Measurements from ENCODE around the gene C20orf96.

The C20orf96 gene

DNA sequence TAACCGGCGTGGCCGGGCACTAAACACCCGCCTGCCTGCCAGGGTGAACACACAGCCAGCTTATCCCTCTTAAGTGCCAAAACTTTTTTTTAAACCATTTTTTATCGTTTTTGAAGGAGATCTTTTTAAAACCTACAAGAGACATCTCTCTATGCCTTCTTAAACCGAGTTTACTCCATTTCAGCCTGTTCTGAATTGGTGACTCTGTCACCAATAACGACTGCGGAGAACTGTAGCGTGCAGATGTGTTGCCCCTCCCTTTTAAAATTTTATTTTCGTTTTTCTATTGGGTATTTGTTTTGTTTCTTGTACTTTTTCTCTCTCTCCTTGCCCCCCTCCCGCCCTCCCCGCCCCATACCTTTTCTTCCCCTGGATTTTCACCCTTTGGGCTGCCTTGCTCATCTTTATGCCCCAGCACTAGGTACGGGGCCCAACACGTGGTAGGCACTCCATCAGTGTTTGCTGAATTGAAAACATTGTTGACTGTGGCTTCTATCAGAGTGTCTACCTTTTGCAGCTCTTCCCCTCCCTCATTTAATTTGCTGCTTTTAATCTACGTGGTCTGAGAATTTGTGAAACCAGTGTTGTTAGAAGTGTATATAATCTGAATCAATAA is 8.3 kb upstream of the C20orf96 start:
- POLR2A ChIA-PET = interaction anchor here (0.7 to 4.1 kb wide), 3 partner anchors 11 to 31 kb away, joined by 3 to 25 read pairs (median 17); partner anchors contain the start of gene SOX12
- peak overlapping the region; percentile 98 for H3K4me3 ChIP-seq (ENCODE audit: low read depth, low read length)
- TF ChIP-seq, protein P1, sequence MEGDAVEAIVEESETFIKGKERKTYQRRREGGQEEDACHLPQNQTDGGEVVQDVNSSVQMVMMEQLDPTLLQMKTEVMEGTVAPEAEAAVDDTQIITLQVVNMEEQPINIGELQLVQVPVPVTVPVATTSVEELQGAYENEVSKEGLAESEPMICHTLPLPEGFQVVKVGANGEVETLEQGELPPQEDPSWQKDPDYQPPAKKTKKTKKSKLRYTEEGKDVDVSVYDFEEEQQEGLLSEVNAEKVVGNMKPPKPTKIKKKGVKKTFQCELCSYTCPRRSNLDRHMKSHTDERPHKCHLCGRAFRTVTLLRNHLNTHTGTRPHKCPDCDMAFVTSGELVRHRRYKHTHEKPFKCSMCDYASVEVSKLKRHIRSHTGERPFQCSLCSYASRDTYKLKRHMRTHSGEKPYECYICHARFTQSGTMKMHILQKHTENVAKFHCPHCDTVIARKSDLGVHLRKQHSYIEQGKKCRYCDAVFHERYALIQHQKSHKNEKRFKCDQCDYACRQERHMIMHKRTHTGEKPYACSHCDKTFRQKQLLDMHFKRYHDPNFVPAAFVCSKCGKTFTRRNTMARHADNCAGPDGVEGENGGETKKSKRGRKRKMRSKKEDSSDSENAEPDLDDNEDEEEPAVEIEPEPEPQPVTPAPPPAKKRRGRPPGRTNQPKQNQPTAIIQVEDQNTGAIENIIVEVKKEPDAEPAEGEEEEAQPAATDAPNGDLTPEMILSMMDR (IDR thresholded peaks at IDR 0.05; ENCODE audit: insufficient read depth, low read length, missing control alignments) = no peak
- CTCF ChIA-PET = interaction anchor here (3.1 to 5.2 kb wide), 2 partner anchors 10 to 32 kb away, joined by 11 to 33 read pairs; no protein-coding TSS in a partner anchor
- no peak for DNase-seq (ENCODE audit: low read depth, low spot score)

DNA sequence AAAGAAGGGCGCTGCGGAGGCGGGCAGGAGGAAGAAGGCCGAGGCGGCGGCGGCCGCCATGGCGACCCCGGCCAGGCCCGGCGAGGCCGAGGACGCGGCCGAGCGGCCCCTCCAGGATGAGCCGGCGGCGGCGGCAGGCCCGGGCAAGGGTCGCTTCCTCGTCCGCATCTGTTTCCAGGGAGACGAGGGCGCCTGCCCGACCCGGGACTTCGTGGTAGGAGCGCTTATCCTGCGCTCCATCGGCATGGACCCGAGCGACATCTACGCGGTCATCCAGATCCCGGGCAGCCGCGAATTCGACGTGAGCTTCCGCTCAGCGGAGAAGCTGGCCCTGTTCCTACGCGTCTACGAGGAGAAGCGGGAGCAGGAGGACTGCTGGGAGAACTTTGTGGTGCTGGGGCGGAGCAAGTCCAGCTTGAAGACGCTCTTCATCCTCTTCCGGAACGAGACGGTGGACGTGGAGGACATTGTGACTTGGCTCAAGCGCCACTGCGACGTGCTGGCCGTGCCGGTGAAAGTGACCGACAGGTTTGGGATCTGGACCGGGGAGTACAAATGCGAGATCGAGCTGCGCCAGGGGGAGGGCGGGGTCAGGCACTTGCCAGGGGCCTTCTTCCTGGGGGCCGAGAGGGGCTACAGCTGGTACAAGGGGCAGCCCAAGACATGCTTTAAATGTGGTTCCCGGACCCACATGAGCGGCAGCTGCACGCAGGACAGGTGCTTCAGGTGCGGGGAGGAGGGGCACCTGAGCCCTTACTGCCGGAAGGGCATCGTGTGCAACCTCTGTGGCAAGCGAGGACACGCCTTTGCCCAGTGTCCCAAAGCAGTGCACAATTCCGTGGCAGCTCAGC is 7.6 kb upstream of the C20orf96 start:
- TF ChIP-seq, protein P1 (IDR thresholded peaks at IDR 0.05; ENCODE audit: insufficient read depth, low read length, missing control alignments) = no peak
- H3K4me3 ChIP-seq (ENCODE audit: low read depth, low read length) = peak overlapping the region; percentile 98
- DNase-seq (ENCODE audit: low read depth, low spot score) = no peak
- CTCF ChIA-PET = interaction anchor here (3.1 to 5.2 kb wide), 2 partner anchors 11 to 33 kb away, joined by 11 to 33 read pairs; no protein-coding TSS in a partner anchor
- POLR2A ChIA-PET = interaction anchor here (0.7 to 4.1 kb wide), 3 partner anchors 11 to 32 kb away, joined by 3 to 25 read pairs (median 17); partner anchors contain the start of gene SOX12

DNA sequence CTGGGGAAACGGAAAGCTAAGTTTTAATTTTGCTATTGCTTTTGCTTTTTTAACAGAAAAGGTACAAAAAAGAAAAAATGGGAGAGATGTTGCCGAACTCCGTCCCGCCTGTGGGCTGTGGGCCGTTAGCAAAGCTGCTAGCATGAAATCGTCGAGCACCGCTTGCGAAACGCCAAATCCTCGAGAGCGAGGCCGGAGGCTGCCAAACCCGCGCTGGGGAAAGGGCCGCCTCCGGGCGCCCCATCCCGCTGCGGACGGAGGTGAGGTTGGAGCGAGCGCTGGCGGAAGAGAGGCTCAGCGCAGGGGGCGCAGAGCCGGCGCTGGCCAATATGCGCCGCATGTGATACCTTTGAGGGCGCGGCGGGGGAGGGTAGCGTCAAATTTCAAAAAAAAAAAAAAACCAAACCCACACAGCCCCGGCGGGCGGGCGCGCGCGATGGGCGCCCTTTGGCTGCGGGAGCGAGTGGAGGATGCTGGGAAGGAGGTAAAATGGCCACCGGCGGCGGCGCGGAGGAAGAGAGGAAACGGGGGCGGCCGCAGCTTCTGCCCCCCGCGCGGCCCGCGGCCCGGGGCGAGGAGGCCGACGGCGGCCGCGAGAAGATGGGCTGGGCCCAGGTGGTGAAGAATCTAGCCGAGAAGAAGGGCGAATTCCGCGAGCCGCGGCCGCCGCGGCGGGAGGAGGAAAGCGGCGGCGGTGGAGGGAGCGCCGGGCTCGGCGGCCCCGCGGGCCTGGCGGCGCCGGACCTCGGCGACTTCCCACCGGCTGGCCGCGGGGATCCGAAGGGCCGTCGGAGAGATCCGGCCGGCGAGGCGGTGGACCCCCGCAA is 6.8 kb upstream of the C20orf96 start, which contains the start of gene ZCCHC3:
Gene ZCCHC3, plus strand, starts transcription at position 473 of the 827 bp plus-strand sequence. Its CDS starts 17 bp downstream, at position 490.
- ChIA-PET POLR2A (interaction anchor here (1.8 to 4.1 kb wide), 2 partner anchors 12 to 28 kb away, joined by 17 to 25 read pairs; partner anchors contain the start of gene SOX12), CTCF (interaction anchor here (1.0 to 5.2 kb wide), 4 partner anchors 12 to 32 kb away, joined by 5 to 33 read pairs (median 10); no protein-coding TSS in a partner anchor)
- peak within 1 kb of the TSS; percentile 98 for H3K4me3 ChIP-seq (ENCODE audit: low read depth, low read length)
- DNase-seq (ENCODE audit: low read depth, low spot score) = peak; percentile 63
- TF ChIP-seq, protein P1 (IDR thresholded peaks at IDR 0.05; ENCODE audit: insufficient read depth, low read length, missing control alignments) = peak; percentile 30

DNA sequence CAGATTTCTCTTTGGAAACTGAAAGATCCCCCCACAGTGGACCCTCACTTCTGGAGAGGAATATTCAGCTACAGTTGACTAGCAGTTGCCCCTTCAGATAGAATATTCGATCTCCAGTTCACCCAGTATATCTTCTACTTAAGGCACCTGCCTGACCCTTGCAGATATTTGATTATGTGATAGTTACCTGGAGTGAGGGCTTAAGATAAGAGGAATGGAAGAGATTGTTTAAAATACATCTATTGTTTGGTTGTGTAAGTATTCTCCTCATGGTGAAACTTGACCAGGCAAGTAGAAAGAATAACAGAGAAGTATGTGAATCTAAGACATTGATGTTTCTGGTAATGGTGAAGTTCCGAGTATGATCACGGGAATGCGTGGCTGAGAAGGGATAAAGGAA is 5.3 kb upstream of the C20orf96 start:
- POLR2A ChIA-PET = no interaction called here
- no peak for DNase-seq (ENCODE audit: low read depth, low spot score)
- CTCF ChIA-PET = interaction anchor here (2.2 to 2.5 kb wide), 2 partner anchors 29 to 34 kb away, joined by 7 to 12 read pairs; no protein-coding TSS in a partner anchor
- TF ChIP-seq, protein P1 (IDR thresholded peaks at IDR 0.05; ENCODE audit: insufficient read depth, low read length, missing control alignments) = no peak
- H3K4me3 ChIP-seq (ENCODE audit: low read depth, low read length) = no peak overlapping the region

DNA sequence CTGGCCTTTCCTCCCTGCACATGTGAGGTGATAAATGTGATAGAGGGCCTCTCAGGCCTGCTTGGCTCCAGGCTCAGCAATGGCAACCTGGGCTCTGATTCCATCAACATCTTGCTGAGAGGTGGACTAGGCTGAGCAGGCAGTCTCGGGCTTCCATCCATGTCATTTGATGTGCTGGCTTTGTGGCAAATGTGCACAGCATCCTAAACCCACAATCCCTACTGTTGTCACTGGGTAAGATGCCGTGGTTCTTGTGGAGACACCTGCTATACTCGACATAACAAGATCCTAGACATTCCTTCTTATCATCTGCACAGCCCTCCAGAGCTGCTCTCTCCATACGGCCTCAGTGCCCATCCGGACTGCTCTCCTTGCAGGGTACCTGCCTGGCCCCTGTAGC is 4.1 kb upstream of the C20orf96 start:
- ChIA-PET CTCF (no interaction called here), POLR2A (no interaction called here)
- TF ChIP-seq, protein P1 (IDR thresholded peaks at IDR 0.05; ENCODE audit: insufficient read depth, low read length, missing control alignments) = no peak

More for the DNA sequence above, 4.1 kb upstream of the C20orf96 start:
- no peak overlapping the region for H3K4me3 ChIP-seq (ENCODE audit: low read depth, low read length)
- no peak for DNase-seq (ENCODE audit: low read depth, low spot score)
